ENCODE results near the gene TCIRG1.

TCIRG1 gene

DNA sequence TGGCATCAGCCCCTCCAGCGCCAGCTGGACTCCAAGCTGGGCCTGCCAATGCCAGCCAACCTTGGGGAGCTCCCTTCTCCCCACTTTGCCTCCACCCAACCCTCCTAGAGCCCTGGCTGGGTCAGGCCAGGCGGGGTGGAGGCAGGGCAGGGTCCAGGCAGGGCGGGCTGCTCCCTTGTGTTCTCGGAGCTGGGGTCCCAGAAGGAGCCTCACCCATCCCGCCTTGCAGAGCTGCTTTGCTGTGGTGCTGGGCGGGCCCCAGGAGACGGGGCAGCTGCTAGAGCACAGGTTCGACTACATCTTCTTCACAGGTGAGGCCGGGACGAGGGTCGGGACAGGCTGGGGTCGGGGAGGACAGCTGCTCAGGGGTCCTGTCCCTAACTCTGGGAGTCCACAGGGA is 19.3 kb upstream of the TCIRG1 start:
- DNase-seq: no peak

DNA sequence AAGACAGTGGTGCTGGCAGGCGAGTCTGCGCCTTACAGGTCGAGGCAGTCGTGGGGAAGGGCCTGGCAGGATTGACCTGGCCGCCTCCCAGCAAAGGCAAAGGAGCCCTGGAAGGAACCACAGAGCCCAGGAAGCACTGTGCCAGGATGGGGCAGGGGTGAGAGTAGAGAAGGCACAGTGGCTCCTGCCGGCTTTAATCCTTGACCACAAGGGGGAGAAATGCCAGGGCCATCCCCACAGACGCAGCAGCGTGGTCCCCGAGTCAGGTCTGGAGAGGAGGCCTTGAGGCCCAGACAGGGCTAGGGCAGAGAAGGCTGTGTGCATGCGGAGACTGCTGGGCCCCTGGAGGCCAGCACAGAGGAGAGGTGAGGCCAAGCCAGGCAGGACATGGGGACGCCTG is 18.2 kb upstream of the TCIRG1 start:
- DNase-seq: no peak

DNA sequence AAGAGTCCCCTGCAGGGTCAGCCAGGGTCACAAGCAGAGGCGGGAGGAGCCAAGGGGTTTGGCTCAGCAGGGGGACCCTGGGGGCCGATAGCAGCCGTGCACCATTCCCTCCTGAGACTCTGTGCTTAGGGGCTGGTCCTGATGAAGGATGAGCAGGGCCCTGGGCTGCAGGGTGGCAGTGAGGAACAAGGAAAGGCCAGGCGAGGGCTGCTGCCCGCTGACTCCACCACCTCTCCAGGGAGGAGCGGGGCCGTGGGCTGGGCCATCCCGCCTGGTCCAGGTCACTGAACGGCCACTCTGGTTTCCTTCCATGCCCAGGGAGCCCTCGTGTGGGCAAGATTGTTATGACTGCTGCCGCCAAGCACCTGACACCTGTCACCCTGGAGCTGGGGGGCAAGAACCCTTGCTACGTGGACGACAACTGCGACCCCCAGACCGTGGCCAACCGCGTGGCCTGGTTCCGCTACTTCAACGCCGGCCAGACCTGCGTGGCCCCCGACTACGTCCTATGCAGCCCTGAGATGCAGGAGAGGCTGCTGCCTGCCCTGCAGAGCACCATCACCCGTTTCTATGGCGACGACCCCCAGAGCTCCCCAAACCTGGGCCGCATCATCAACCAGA is 17.5 kb upstream of the TCIRG1 start:
- no peak for DNase-seq

DNA sequence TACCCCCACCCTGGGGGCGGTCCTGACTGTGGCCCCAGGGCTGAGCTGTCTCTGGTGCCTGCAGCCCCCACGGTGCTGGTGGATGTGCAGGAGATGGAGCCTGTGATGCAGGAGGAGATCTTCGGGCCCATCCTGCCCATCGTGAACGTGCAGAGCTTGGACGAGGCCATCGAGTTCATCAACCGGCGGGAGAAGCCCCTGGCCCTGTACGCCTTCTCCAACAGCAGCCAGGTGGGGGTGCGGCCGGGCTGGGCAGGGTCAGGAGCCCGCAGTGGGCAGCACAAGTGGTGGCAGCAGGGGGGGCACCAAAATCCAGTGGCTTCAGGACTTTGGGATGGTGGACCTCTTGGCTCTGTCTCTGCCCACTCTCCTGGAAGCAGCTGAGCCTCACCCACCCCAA is 16.3 kb upstream of the TCIRG1 start:
- DNase-seq: no peak

DNA sequence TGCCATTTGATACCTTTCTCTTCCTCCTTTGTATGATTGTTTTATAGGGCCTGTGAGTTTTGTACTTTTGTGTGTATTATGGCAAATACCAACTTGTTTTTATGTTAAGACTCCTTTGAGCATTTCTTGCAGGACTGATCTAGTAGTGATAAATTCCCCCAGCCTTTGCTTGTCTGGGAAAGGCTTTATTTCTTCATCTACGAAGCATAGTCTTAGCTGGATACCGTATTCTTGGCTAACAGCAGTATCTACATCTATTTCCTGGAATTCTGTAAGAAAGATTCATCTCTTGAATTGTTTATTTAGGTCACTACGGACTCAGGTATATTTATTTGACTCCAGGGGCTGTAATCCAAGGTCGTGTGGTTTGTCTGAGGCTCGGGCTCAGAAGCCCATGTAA is 14.3 kb upstream of the TCIRG1 start:
- DNase-seq: no peak

DNA sequence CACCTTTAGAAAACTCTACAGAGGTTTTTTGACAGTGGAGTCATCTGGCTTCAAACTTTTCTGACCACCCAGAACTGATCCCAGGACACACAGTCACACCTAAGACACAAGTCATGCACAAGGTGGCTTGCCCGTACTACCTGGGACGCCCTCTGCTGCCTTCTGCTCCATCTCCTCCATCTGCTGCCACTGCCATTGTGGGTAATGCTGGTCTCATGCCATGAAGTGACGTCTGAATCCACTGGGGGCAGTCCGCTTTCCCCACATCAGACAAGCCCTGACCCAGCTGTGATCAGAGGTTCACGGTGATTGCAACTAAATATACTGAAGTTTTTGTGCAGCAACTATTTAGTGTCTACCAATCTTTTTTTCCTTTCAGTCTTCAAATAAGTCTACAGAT is 13.8 kb upstream of the TCIRG1 start:
- no peak for DNase-seq

DNA sequence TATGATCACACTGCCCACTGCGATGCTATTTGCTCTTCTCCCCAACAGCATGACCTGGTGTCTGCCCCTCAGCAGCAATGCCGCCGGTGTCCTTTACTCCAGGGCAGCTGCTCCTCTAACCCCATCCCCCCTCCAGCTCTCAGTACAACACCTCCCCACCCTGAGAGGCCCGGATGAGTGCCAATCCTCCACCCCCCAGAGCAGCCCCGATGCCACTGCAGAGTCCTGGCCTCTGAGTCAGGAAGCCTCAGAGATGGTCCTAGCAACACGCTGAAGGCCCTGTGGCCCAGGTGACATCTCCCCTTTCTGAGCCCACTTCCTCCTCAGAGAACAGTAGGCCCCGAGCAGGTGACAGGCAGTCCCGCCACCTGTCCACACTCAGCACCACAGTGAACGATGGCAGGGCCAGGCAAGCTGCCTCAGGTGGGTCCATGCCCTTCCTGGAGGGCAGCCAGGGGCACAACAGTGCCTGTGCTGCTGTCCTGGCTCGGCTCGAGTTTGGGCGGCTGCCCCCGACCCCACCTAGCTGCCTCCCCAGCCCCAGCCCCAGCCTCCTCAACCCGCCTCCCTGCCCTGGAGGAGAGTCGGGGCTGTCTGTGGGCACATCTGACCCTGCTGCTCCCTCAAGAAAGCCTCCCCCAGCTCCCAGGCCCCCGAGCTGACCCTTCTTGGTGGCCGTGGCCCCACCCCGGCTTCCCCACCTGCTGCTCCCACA is 12.3 kb upstream of the TCIRG1 start:
- no peak for DNase-seq

DNA sequence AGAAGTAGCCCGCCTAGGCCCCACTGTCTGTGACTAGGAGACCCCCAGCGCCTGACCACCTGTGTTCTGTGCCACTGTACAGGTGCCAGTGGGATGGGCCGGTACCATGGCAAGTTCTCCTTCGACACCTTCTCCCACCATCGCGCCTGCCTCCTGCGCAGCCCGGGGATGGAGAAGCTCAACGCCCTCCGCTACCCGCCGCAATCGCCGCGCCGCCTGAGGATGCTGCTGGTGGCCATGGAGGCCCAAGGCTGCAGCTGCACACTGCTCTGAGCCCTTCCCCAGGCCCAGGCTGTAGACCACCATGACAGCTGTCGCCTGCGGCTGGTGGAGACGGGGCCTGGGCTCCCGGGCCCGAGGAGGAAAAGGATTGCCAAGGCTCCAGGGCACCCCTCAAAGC is 11.2 kb upstream of the TCIRG1 start:
- no peak for DNase-seq

DNA sequence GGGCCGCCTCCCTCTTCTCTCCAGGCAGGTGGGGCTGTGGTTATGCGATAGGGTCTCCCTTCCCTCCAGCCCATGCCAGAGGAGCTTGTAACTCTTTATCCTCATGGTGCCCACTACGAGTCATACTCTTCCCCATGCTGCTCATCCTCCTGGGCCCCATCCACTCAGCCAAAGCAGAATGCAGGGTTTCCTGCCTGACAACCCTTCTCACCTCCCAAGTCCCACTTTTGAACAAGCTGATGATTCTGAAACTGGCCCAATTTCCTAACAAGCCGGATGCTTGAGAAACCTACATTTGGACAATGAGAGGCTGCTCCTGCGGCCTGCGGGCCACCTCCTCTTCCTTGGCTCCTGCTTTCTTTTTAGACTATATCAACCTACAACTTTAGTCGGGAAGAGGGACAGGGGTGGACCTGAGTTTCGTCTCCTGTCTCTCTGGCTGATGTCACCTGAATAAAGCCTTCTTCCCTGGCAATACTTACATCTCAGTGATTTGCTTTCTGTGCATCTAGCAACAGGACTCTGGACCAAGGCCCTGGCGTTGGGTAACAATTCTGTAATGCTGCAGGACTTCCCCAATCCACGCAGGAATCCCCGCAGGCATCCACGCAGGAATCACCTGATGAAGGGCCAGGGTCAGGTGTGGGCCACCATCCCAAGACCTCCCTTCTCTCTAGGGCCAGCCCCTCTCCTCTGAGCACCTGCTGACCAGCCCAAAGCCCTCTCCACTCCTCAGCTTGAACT is 9.9 kb upstream of the TCIRG1 start:
- DNase-seq: no peak

DNA sequence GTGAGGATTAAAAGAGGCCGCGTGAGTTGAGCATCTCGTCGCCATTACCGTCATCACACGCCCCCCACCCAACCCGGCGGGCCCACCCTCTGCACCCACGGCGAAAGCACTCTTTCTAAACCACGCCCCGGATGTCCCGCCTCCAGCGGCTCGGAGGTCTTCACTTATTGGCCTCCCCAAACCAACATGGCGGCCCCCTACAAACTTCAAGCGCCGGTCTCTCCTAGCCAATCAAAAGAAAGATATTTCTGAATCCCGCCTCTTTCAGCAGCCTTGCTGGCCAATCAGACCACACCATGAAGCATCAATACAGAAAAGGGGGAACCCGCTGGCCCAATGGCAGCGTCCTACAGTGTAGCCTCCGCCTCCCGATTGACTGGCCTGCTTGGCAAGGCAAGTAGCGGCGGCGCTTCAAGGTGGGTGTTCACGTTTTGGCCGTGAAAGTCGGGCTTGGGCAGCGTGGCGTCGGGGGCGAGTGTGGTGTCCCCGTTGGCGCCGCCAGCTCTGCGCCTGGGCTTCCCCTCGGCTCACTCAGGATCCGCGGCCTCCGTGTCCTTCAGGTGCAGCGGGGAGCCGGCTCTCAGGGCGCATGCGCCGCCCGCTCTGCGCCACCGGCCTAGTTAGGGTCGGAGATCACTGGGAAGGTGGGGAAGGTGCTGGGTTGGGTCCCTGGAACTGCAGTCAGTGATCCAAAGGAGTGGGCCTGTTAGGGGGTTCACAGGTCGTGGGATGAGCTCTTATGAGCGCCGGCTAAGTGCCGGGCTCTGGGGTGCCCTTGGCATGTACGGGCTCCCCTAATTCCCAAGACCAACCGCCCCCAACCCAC is 8.3 kb upstream of the TCIRG1 start, which contains the start of gene NDUFS8:
NDUFS8 (plus strand) TSS at position 364 of the 826 bp plus-strand sequence. CDS start 1,471 bp downstream, outside the sequence.
- DNase-seq: peak; percentile 97

DNA sequence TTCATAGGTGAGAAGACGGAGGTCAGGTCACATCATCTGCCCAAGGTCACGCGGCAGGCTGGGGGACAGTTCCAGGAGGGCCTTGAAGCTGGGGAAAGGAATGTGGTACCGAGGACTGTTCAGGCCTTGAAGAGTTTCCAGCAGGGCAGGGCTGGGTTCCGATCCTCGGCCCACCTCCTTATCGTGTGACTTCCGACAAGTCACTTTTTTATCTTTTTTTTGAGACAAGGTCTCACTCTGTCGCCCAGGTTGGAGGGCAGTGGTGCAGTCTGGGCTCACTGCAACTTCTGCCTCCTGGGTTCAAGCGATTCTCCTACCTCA is 7.7 kb upstream of the TCIRG1 start:
- no peak for DNase-seq

DNA sequence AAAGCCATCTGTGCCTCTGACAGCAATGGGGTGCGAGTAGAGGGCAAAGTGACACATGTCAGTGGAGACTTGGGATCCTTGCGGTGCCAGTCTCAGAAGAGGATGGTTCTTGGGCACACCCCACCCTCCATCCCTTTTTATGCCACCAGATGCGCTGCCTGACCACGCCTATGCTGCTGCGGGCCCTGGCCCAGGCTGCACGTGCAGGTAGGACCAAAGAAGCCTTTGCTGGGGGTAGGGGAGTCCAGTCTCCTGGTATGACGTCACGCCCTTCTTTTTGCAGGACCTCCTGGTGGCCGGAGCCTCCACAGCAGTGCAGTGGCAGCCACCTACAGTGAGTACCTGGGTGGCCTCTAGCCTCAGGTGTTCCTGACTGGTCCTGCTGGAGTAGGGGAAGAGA is 6.8 kb upstream of the TCIRG1 start:
- no peak for DNase-seq

DNA sequence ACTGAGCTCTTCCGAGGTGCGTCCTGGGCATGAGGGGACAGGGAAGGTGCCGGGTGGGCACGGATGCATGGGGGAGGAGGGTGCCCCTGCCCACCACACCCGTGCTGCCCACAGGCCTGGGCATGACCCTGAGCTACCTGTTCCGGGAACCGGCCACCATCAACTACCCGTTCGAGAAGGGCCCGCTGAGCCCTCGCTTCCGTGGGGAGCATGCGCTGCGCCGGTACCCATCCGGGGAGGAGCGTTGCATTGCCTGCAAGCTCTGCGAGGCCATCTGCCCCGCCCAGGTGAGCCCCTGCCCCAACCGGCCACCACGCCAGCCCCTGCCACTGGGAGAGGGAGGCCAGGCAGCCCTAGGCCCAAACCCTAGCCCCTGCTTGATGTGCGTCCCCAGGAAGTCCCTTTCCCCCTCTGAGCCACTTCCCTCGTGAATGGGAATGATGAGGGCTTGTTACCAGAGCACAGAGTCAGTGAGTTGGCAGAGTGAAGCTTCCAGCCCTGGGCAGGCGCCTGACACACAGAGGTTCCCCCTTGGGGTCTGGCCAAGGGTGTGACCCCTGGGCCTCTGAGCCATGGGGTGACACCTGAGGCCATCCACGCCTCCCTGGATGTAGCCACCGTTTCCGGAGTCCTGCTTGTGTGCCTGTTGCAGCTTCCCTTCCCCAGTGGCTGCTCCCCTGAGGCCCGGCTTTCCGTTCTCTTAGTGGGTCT is 5.7 kb upstream of the TCIRG1 start:
- DNase-seq: no peak

DNA sequence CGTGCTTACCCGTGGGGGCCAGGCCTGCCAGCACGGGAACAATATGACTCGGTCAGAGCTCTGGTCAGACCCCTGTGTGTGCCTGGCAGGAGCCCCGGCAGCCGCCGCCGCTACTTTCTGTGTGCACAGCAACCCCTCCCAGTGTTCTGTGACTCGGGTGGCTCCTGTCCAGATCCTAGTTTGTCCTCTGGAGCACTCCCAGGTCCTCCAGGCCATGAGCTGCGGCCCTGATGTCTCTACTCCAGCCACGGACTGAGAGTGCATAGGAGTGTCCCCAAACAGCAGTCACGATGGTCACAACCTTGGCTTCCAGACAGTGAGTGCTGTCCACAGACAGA is 5.1 kb upstream of the TCIRG1 start:
- DNase-seq: no peak

DNA sequence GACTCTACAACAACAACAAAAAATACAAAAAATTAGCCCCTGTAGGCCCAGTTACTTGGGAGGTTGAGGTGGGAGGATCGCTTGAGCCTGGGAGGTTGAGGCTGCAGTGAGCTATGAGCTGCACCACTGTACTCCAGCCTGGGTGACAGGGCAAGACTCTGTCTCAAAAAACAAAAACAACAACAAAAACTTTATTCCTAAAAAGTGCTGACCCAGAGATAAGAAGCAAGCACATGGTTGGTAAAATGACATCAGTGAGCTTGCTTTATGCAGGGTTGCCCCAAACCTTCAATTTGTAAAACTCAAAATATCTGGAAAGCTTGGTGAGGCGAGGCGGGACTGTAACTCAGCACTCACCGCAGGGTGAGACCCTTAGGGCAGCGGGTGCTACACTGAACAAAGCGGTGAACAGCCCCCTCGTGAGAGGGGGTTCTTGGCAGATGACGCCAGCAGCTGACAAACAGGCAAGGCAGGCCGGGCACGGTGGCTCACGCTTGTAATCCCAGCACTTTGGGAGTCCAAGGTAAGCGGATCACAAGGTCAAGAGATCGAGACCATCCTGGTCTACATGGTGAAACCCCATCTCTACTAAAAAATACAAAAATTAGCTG is 3.5 kb upstream of the TCIRG1 start:
- no peak for DNase-seq

DNA sequence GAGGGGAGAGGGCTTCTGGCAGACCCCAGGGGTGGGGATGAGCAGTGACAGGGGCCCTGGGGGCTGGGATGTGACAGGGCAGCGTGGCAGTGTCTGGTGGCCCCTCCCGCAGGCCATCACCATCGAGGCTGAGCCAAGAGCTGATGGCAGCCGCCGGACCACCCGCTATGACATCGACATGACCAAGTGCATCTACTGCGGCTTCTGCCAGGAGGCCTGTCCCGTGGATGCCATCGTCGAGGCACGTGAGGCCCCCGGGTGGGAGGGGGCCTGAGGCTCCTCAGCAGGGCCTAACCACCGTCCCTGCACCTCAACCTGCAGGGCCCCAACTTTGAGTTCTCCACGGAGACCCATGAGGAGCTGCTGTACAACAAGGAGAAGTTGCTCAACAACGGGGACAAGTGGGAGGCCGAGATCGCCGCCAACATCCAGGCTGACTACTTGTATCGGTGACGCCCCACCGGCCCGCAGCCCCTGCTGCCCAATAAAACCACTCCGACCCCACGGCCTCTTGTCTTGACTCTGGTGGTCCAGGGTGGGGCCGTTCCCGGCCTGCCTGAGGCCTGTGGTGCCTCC is 2.6 kb upstream of the TCIRG1 start:
- peak; percentile 65 for DNase-seq

DNA sequence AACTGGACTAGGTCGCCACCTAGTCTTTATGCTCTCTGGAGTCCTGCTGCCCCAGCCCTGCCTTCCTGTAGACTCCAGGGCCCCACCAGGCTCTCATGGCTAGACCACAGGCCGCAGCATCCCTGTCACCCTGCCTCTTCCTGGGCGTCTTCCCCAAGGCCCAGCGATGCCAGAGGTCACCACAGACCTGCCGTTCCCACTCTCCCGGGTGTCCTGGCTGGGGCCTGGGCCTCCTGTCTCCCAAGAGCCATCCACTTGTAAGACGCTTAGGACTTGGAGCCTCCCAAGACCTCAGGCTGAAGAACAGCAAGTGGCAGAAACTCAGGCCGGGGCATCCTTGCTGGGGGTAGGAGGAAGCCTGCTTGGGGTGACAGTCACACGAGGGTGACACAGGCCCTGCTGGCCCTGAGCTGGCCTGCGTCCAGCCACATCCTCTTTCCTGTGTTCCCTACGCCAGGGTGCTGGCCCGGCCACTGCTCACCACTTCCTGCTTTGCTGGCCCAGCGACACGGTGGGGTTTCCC is 2.0 kb upstream of the TCIRG1 start:
- peak; percentile 65 for DNase-seq

DNA sequence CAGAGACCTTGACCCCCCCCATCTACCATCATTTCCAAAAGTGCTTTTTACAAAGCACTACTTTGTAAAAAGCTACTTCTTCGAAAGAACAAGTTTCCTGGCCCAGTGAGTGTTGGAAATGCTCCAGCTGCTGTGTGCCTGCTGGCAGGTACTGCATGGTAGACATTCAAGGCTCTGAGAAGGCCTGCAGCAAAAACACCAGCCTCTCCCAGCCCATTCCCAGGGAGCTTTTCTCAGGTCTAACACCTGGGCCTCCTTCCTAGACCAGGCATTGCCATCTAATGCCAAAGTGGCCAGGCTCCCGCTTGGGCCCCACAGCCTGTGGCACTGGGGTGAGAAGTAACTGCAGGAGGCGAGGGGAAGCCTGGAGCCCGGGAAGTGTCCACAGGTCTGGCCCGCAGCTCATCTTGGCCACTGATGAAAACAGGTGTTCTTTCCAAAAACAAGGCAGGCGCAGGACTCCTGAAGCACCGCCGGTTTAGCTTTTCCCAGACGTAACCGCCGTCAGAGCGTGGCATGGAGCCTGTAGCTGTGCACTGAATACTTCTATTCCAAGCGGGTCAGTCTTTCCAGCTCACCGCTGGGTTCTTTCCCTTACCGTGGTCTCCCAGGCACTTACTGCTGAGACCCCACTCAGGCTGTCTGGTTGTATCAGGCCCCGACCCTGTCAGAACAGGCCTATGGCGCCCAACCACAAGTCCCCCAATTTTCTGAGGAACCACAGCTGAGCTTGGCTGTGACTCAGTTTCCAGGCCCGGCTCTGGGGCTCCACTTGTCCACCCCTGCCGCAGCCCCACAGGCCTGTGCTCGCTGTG is 1.2 kb upstream of the TCIRG1 start:
- no peak for DNase-seq

DNA sequence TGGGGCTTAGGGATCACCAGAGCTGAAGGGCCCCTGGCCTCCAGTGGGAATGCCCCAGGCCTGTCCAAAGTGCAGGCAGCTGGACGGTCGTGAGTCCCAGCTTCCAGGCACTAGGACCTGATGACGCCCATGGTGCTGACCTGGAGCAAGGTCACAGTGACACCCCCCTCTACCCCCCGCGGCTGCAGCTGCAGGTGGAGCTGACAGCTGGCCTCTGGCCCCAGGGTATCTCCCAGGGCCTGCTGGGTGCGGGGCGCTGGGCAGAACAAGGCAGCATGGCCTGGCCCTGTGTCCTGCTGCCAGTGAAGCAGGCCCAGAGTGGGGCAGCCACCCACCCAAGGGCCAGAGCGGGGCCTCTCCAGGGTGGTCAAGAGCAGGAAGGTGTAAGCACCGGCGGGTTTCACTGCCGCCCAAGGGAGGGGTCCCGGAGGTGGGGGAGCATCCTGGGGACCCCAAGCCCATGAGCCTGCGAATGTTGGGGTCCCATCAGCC is 553 bp upstream of the TCIRG1 start:
- no peak for DNase-seq

DNA sequence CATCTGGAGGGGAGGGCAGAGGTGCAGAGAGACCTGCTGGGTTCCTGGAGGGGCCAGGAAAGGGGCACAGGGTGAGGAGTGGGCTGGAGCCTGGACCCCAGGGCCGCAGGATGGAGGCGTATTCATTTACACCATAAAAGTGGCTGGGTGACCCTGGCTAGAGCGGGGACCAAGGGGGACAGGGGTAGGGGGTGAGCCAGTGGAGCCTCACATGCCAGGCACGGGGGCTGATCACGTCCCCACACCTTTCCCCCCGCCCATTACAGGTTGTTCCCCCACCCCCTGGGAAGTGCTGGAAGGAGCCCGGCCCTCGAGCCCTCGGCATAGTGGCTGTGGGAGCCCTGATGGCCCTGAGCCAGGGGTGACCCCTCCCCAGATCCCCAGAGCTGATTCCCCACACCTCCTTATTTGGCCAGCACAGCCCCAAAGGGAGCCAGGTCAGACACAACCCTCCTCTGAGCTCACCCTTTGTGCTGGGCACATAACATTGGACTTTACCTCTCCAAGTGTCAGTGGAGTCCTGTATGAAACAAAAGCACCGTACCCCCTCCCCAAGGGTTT is 781 bp downstream of the TCIRG1 start:
- DNase-seq: no peak

Measured in GF-D8 (cell line).